Suprapubic skin (tissue), 4 donors: ENCODE data around the gene JHY. TPM values are rescaled to one million over a fixed set of nuclear protein-coding genes. Genes with fewer than 3 reads are reported as not detected.
A peak's percentile ranks its signal among the peaks of the same experiment; 100 is the strongest.

Experiments
- DNase-seq, 2 donors: peaks; one replicate each; pipeline ENCODE4 v3.0.0-alpha.2; 2019; ENCODE audit warnings: low spot score in 2 of 2
- H3K27ac ChIP-seq: fragments of 200-600 bp; sonication (generic); one replicate; pipeline ENCODE4 v1.5.1; 2019
- H3K27me3 ChIP-seq: fragments of 200-600 bp; sonication (generic); one replicate; pipeline ENCODE4 v1.5.1; 2019
- H3K36me3 ChIP-seq: fragments of 200-600 bp; sonication (generic); one replicate; pipeline ENCODE4 v1.5.1; 2019
- H3K4me1 ChIP-seq: fragments of 200-600 bp; sonication (generic); one replicate; pipeline ENCODE4 v1.5.1; 2019
- H3K4me3 ChIP-seq: fragments of 200-600 bp; sonication (generic); one replicate; pipeline ENCODE4 v1.5.1; 2019; ENCODE audit warnings: mild to moderate bottlenecking
- H3K9me3 ChIP-seq: fragments of 200-600 bp; sonication (generic); one replicate; pipeline ENCODE4 v1.5.1; 2019
- EP300 ChIP-seq: sonication (generic); formaldehyde crosslinking; IDR thresholded peaks from one replicate; pipeline ENCODE4 v1.6.1; 2017; ENCODE audit warnings: antibody characterized with exemption
- POLR2A ChIP-seq, 2 donors: fragments of 450-650 bp; IDR thresholded peaks; one replicate each; pipeline ENCODE4 v1.6.1; 2017; ENCODE audit warnings: antibody characterized with exemption in 2 of 2, mild to moderate bottlenecking in 2 of 2, moderate library complexity in 2 of 2
- POLR2AphosphoS5 ChIP-seq, 3 donors: sonication (generic); formaldehyde crosslinking; IDR thresholded peaks; one replicate each; pipeline ENCODE4 v1.6.1; 2017; ENCODE audit warnings: antibody characterized with exemption in 3 of 3
- WGBS: methylation state at CpG from one replicate; pipeline ENCODE4 v1.1.5; 2018; 5-methylcytosine and 5-hydroxymethylcytosine counted together
- total RNA-seq, 4 donors: library from RNA; depleted of rRNA; stranded (reverse); fragments of >200 nt; gene quantifications; one replicate each; pipeline ENCODE4 v1.1.0, GENCODE V29; 2016
- TF ChIP-seq, protein P1 (sequence below), 2 donors: fragments of 200-600 bp in 1 of 2; fragments of 450-650 bp in 1 of 2; sonication (generic) in 1 of 2; IDR thresholded peaks; one replicate each; pipeline ENCODE4 v1.5.1; 2016 to 2019; ENCODE audit warnings: antibody characterized with exemption in 2 of 2, mild to moderate bottlenecking in 1 of 2, moderate library complexity in 1 of 2

JHY gene
- total RNA-seq, 4 donors from 2014 or later = 2.5 to 7.6 (median 3.9) TPM

DNA sequence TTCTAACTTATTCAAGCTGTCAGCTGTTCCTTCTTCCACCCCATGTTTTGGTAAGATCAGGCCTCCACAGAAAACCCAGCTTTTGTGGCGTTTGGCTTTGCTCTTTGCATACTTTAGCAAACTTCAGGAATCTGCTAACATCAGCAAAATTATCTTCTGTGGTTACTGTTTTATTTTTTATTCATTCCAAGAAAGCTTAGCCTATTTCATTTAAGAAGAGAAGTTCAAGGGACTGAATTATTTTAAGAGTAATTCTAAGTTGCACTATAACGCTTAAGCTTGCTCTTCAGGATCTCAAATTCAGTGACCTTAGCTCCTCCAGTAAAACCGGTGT lies 1.1 kb downstream of the JHY start:
- H3K4me3 ChIP-seq = peak overlapping the region; percentile 75
- 42% methylated on average over 3 of the region's 3 CpGs for WGBS
- H3K4me1 ChIP-seq = peaks cover 4% of the 10 kb centered on the region
- no peak for DNase-seq
- no peaks in the 10 kb centered on the region for H3K27me3 ChIP-seq
- TF ChIP-seq, protein P1, sequence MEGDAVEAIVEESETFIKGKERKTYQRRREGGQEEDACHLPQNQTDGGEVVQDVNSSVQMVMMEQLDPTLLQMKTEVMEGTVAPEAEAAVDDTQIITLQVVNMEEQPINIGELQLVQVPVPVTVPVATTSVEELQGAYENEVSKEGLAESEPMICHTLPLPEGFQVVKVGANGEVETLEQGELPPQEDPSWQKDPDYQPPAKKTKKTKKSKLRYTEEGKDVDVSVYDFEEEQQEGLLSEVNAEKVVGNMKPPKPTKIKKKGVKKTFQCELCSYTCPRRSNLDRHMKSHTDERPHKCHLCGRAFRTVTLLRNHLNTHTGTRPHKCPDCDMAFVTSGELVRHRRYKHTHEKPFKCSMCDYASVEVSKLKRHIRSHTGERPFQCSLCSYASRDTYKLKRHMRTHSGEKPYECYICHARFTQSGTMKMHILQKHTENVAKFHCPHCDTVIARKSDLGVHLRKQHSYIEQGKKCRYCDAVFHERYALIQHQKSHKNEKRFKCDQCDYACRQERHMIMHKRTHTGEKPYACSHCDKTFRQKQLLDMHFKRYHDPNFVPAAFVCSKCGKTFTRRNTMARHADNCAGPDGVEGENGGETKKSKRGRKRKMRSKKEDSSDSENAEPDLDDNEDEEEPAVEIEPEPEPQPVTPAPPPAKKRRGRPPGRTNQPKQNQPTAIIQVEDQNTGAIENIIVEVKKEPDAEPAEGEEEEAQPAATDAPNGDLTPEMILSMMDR (IDR thresholded peaks at IDR 0.05) = no peak
- TF ChIP-seq EP300 = no peak
- TF ChIP-seq POLR2A (IDR thresholded peaks at IDR 0.05) = no peak
- TF ChIP-seq POLR2AphosphoS5 (IDR thresholded peaks at IDR 0.05) = no peak
- H3K9me3 ChIP-seq = no peaks in the 10 kb centered on the region
- no peaks in the 10 kb centered on the region for H3K36me3 ChIP-seq
- H3K27ac ChIP-seq = peak overlapping the region; percentile 87

DNA sequence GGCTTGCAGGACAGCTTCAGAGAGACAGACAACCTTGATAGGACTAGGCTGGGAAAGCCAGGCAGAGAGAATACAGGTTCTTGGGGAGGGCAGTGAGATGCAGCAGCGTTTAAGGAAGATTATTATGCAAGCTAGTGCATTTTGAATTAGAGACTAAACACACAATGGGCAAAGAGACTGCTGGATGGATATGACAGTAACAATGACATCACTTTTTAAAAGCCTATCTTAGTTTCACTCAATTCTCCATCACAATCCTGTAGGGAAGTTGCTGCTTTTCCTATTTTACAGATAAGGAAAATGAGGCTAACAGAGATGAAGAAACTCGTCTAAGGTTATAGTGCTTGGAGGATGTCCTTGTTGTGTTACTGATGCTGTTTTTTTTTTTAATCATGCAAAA lies 5.6 kb downstream of the JHY start:
- H3K36me3 ChIP-seq = no peaks in the 10 kb centered on the region
- H3K9me3 ChIP-seq = no peaks in the 10 kb centered on the region
- H3K4me3 ChIP-seq = no peak overlapping the region
- H3K4me1 ChIP-seq = no peaks in the 10 kb centered on the region
- H3K27ac ChIP-seq = no peak overlapping the region
- no peak for DNase-seq
- WGBS = 77% methylated on average over 2 of the region's 2 CpGs
- H3K27me3 ChIP-seq = no peaks in the 10 kb centered on the region
- TF ChIP-seq, protein P1 (IDR thresholded peaks at IDR 0.05) = no peak
- TF ChIP-seq EP300 = no peak
- no peak for TF ChIP-seq POLR2A (IDR thresholded peaks at IDR 0.05)
- TF ChIP-seq POLR2AphosphoS5 (IDR thresholded peaks at IDR 0.05) = no peak

DNA sequence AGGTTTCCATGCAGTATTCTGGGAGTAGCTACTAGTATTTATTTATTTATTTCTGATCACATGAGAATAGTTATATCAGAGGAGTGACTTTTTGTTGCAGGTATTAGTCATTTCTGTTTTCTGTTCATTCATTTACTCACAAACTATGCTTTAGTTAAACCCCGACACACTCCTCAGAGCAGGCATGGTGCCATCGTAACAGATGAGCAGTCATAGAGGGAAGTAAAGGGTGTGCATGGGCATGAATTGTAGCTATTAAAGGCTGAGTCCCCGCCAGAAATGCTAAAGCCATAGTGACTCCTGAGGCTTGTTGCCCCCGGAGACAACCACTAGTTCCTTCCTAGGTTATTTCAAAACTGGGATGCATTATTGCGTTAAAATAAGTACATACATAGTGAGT lies 10.6 kb downstream of the JHY start:
- Histone ChIP-seq H3K4me1 (no peaks in the 10 kb centered on the region), H3K9me3 (no peaks in the 10 kb centered on the region), H3K36me3 (no peaks in the 10 kb centered on the region), H3K27me3 (no peaks in the 10 kb centered on the region), H3K27ac (no peak overlapping the region), H3K4me3 (no peak overlapping the region)
- TF ChIP-seq POLR2AphosphoS5 (IDR thresholded peaks at IDR 0.05) (no peak), EP300 (no peak), POLR2A (IDR thresholded peaks at IDR 0.05) (no peak)
- TF ChIP-seq, protein P1 (IDR thresholded peaks at IDR 0.05) = no peak
- DNase-seq = no peak
- WGBS = 83% methylated on average over 5 of the region's 5 CpGs

DNA sequence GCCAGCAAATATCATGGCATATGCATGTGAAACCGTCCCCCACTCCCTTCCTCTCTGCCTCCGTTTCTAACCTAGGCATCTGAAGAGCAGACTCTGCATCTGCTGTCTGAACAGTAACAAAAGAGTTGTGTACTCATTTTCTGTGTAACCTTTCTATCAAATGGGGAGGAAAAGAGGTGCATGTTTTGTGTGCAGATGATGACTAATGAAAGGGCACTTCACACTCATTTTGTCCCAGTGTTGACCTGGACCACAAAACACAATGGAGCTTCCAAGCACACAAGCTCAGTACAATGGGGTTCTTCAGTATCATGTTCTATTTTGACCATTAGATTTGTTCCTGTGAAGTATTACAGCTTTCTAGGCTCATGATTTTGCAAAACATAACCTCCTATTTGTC lies 13.0 kb downstream of the JHY start:
- Histone ChIP-seq H3K4me3 (no peak overlapping the region), H3K36me3 (no peaks in the 10 kb centered on the region), H3K9me3 (no peaks in the 10 kb centered on the region), H3K27me3 (no peaks in the 10 kb centered on the region), H3K27ac (no peak overlapping the region), H3K4me1 (no peaks in the 10 kb centered on the region)
- 85% methylated on average over 2 of the region's 2 CpGs for WGBS
- no peak for DNase-seq
- TF ChIP-seq POLR2AphosphoS5 (IDR thresholded peaks at IDR 0.05) (no peak), POLR2A (IDR thresholded peaks at IDR 0.05) (no peak), EP300 (no peak)
- TF ChIP-seq, protein P1 (IDR thresholded peaks at IDR 0.05) = no peak

DNA sequence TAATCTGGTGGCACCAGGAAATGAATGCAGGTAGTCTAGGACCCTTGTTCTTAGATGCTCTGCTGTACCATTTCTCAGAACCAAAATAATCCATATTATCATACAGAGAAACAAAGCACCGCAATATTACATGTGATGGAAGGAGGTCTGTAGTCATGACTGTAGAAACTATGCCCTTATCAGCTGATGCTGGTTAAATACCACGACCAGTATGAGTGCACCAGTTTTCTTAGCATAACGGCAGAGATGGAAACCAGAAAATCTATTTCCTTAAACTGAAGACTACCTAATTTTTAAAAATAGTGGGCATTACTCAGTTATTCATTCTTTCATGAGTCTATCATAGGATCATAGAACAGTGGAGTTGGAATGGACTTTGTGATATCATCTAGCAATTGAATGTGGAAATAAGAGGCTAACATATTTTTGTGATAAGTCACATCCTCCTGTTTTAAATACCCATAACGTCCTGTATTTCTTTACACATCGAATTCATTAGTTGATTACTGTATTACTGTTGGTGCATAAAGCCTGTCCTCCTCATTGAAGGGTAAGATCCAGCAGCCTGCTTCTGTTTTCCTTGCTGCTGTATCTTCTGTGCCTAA lies 15.1 kb downstream of the JHY start:
- Histone ChIP-seq H3K27me3 (no peaks in the 10 kb centered on the region), H3K9me3 (no peaks in the 10 kb centered on the region), H3K4me3 (no peak overlapping the region), H3K4me1 (no peaks in the 10 kb centered on the region), H3K36me3 (no peaks in the 10 kb centered on the region), H3K27ac (no peak overlapping the region)
- 77% methylated on average over 5 of the region's 5 CpGs for WGBS
- DNase-seq = no peak
- no peak for TF ChIP-seq POLR2AphosphoS5 (IDR thresholded peaks at IDR 0.05)
- no peak for TF ChIP-seq EP300
- TF ChIP-seq, protein P1 (IDR thresholded peaks at IDR 0.05) = no peak
- TF ChIP-seq POLR2A (IDR thresholded peaks at IDR 0.05) = no peak
